CD4-positive, alpha-beta memory T cell (primary cell): Measurements from ENCODE around the gene CPLANE1. TPM values are rescaled to one million over a fixed set of nuclear protein-coding genes. Genes with fewer than 3 reads are reported as not detected.
"Not testable (repeated sequence)": the region's sequence is repeated elsewhere in the genome, so short reads cannot be mapped to it uniquely, and the experiment has no call there.

Experiments
- CTCF ChIA-PET: fragments of 350-600 bp; sonication (Branson Sonifier 250); formaldehyde crosslinking; loops from one replicate; lab custom pipeline; 2021; ENCODE audit warnings: inconsistent platforms; ENCODE audit not compliant: partially characterized antibody; lab: Charles Lee
- POLR2A ChIA-PET: fragments of 350-600 bp; sonication (Branson Sonifier 250); formaldehyde crosslinking; loops from one replicate; lab custom pipeline; 2021; ENCODE audit not compliant: partially characterized antibody; lab: Charles Lee
- DNase-seq, 5 donors: peaks; one replicate each; pipeline versions ENCODE4 v3.0.0 to v3.0.0-alpha.2; 2020 to 2022; ENCODE audit warnings: mixed read lengths in 1 of 5
- H3K27ac ChIP-seq: one replicate; pipeline ENCODE4 v1.7.0; 2013; ENCODE audit warnings: low read depth, low read length
- H3K27me3 ChIP-seq: 2 replicates; pipeline ENCODE4 v1.7.0; 2013; ENCODE audit warnings: mild to moderate bottlenecking, low read length, moderate library complexity; ENCODE audit not compliant: insufficient read depth
- H3K36me3 ChIP-seq: 2 replicates; pipeline ENCODE4 v1.7.0; 2013; ENCODE audit warnings: mild to moderate bottlenecking, low read length, moderate library complexity; ENCODE audit not compliant: insufficient read depth
- H3K4me1 ChIP-seq: 2 replicates; pipeline ENCODE4 v1.7.0; 2013; ENCODE audit warnings: mild to moderate bottlenecking, low read length, moderate library complexity; ENCODE audit not compliant: insufficient read depth
- H3K4me3 ChIP-seq, 2 donors: one replicate each; pipeline ENCODE4 v1.7.0; 2013; ENCODE audit warnings: low read length in 2 of 2, mild to moderate bottlenecking in 1 of 2
- H3K9me3 ChIP-seq, 2 donors: one replicate each; pipeline ENCODE4 v1.7.0; 2013; ENCODE audit warnings: low read length in 2 of 2, control low read depth in 1 of 2; ENCODE audit not compliant: control insufficient read depth in 1 of 2
- H3K27ac Mint-ChIP-seq, 7 donors: one replicate each; pipeline ENCODE4 v1.8.0; 2020 to 2021; ENCODE audit warnings: mixed read lengths in 7 of 7, mild to moderate bottlenecking in 6 of 7, inconsistent platforms in 3 of 7, moderate library complexity in 3 of 7
- H3K27me3 Mint-ChIP-seq, 2 donors: one replicate each; pipeline ENCODE4 v1.8.0; 2020 to 2021; ENCODE audit warnings: mixed read lengths in 2 of 2
- H3K36me3 Mint-ChIP-seq, 2 donors: one replicate each; pipeline ENCODE4 v1.8.0; 2020 to 2021; ENCODE audit warnings: mixed read lengths in 2 of 2, inconsistent platforms in 1 of 2, mild to moderate bottlenecking in 1 of 2
- H3K4me1 Mint-ChIP-seq, 4 donors: one replicate each; pipeline ENCODE4 v1.8.0; 2020 to 2021; ENCODE audit warnings: mixed read lengths in 4 of 4, mild to moderate bottlenecking in 1 of 4
- H3K4me3 Mint-ChIP-seq, 8 donors: one replicate each; pipeline ENCODE4 v1.8.0; 2020 to 2021; ENCODE audit warnings: mixed read lengths in 8 of 8, mild to moderate bottlenecking in 7 of 8, moderate library complexity in 6 of 8, inconsistent platforms in 3 of 8
- H3K9me3 Mint-ChIP-seq, 8 donors: one replicate each; pipeline ENCODE4 v1.8.0; 2020 to 2021; ENCODE audit warnings: mixed read lengths in 8 of 8, mild to moderate bottlenecking in 5 of 8, inconsistent platforms in 3 of 8, moderate library complexity in 1 of 8
- intact Hi-C: fragments of 100-400 bp; cut with micrococcal nuclease; formaldehyde crosslinking; loops from one replicate; pipeline ENCODE4 v1.15.1; 2023
- polyA plus RNA-seq, 2 donors: library from polyadenylated mRNA; unstranded; fragments of 300-500 nt; fragmentation: Illumina TruSeq; gene quantifications; one replicate each; pipeline ENCODE4 v1.2.3, GENCODE V29; 2021
- total RNA-seq, 2 experiments: library from RNA; stranded (reverse); gene quantifications; one replicate each; pipeline ENCODE4 v1.2.3, GENCODE V29; 2021

CPLANE1 gene
- total and polyA plus RNA-seq, 4 experiments from 2014 or later, result 0.09 to 8.5 (median 4.0) TPM

- no peak for DNase-seq
- H3K9me3 Mint-ChIP-seq, result peaks cover 0 to 1% (median 0%) of the 10 kb centered on the region in 8 donors
- ChIA-PET POLR2A (no interaction called here), CTCF (no interaction called here)
- H3K4me3 Mint-ChIP-seq, result no peak overlapping the region
- no peak overlapping the region for H3K4me3 ChIP-seq
- no peaks in the 10 kb centered on the region for H3K27me3 Mint-ChIP-seq
- H3K27me3 ChIP-seq, result no peaks in the 10 kb centered on the region
- H3K27ac ChIP-seq, result no peak overlapping the region
- H3K4me1 ChIP-seq, result no peaks in the 10 kb centered on the region
- no peaks in the 10 kb centered on the region for H3K9me3 ChIP-seq
- peaks cover 47 to 52% of the 10 kb centered on the region in 2 donors for H3K36me3 Mint-ChIP-seq
- intact Hi-C loops, result no loop called here
- H3K4me1 Mint-ChIP-seq, result no peaks in the 10 kb centered on the region
- H3K36me3 ChIP-seq, result no peaks in the 10 kb centered on the region
- no peak overlapping the region for H3K27ac Mint-ChIP-seq
Measured at GRCh38 chr5:37170856-37171255, 78.3 kb downstream of the CPLANE1 start.

GRCh38 chr5:37166197-37166596 is 83.0 kb downstream of the CPLANE1 start:
- H3K27me3 Mint-ChIP-seq, result no peaks in the 10 kb centered on the region
- Histone ChIP-seq H3K36me3 (no peaks in the 10 kb centered on the region), H3K9me3 (no peaks in the 10 kb centered on the region), H3K4me3 (no peak overlapping the region), H3K4me1 (no peaks in the 10 kb centered on the region), H3K27ac (no peak overlapping the region), H3K27me3 (no peaks in the 10 kb centered on the region)
- H3K9me3 Mint-ChIP-seq, result no peaks in the 10 kb centered on the region
- H3K36me3 Mint-ChIP-seq, result peaks cover 33 to 36% of the 10 kb centered on the region in 2 donors
- ChIA-PET CTCF (no interaction called here), POLR2A (no interaction called here)
- H3K4me3 Mint-ChIP-seq, result no peak overlapping the region
- no peaks in the 10 kb centered on the region for H3K4me1 Mint-ChIP-seq
- intact Hi-C loops, result no loop called here
- DNase-seq, result no peak
- no peak overlapping the region for H3K27ac Mint-ChIP-seq

- Histone ChIP-seq H3K27ac (no peak overlapping the region), H3K36me3 (no peaks in the 10 kb centered on the region), H3K4me1 (no peaks in the 10 kb centered on the region), H3K9me3 (no peaks in the 10 kb centered on the region), H3K4me3 (no peak overlapping the region), H3K27me3 (no peaks in the 10 kb centered on the region)
- H3K27ac Mint-ChIP-seq, result no peak overlapping the region
- no peaks in the 10 kb centered on the region for H3K9me3 Mint-ChIP-seq
- no peaks in the 10 kb centered on the region for H3K27me3 Mint-ChIP-seq
- ChIA-PET CTCF (no interaction called here), POLR2A (no interaction called here)
- intact Hi-C loops, result no loop called here
- H3K36me3 Mint-ChIP-seq, result peaks cover 30 to 33% of the 10 kb centered on the region in 2 donors
- no peak for DNase-seq
- no peaks in the 10 kb centered on the region for H3K4me1 Mint-ChIP-seq
- H3K4me3 Mint-ChIP-seq, result no peak overlapping the region
Measured at GRCh38 chr5:37165761-37166160, 83.4 kb downstream of the CPLANE1 start.

- H3K9me3 Mint-ChIP-seq, result no peaks in the 10 kb centered on the region
- CTCF ChIA-PET, result interaction anchor here (0.6 kb wide), 1 partner anchor 62 kb away, joined by 3 read pairs; no protein-coding TSS in a partner anchor
- peaks cover 34 to 38% of the 10 kb centered on the region in 2 donors for H3K36me3 Mint-ChIP-seq
Measured at GRCh38 chr5:37153661-37154060, 95.5 kb downstream of the CPLANE1 start.

GRCh38 chr5:37146896-37147295 is 102.3 kb downstream of the CPLANE1 start:
- Histone ChIP-seq H3K4me3 (no peak overlapping the region), H3K4me1 (no peaks in the 10 kb centered on the region), H3K36me3 (no peaks in the 10 kb centered on the region), H3K9me3 (no peaks in the 10 kb centered on the region), H3K27ac (no peak overlapping the region), H3K27me3 (no peaks in the 10 kb centered on the region)
- intact Hi-C loops, result no loop called here
- peaks cover 0 to 13% (median 7%) of the 10 kb centered on the region in 8 donors for H3K9me3 Mint-ChIP-seq
- peaks cover 18 to 35% of the 10 kb centered on the region in 2 donors for H3K36me3 Mint-ChIP-seq
- ChIA-PET CTCF (no interaction called here), POLR2A (no interaction called here)
- H3K4me1 Mint-ChIP-seq, result no peaks in the 10 kb centered on the region
- DNase-seq, result no peak
- H3K27ac Mint-ChIP-seq, result no peak overlapping the region
- H3K4me3 Mint-ChIP-seq, result no peak overlapping the region
- no peaks in the 10 kb centered on the region for H3K27me3 Mint-ChIP-seq

More at GRCh38 chr5:37153661-37154060, 95.5 kb downstream of the CPLANE1 start:
- peak overlapping the region in 1 of 7 donors; percentile 61 for H3K27ac Mint-ChIP-seq
- no peak overlapping the region for H3K4me3 Mint-ChIP-seq
- Histone ChIP-seq H3K4me3 (no peak overlapping the region), H3K27ac (no peak overlapping the region), H3K36me3 (no peaks in the 10 kb centered on the region), H3K9me3 (no peaks in the 10 kb centered on the region), H3K27me3 (no peaks in the 10 kb centered on the region), H3K4me1 (no peaks in the 10 kb centered on the region)
- peaks cover 0 to 2% (median 0%) of the 10 kb centered on the region in 4 donors for H3K4me1 Mint-ChIP-seq
- DNase-seq, result no peak
- H3K27me3 Mint-ChIP-seq, result no peaks in the 10 kb centered on the region
- intact Hi-C loops, result no loop called here
- POLR2A ChIA-PET, result no interaction called here

- Histone ChIP-seq H3K27me3 (no peaks in the 10 kb centered on the region), H3K4me1 (no peaks in the 10 kb centered on the region), H3K36me3 (no peaks in the 10 kb centered on the region), H3K27ac (no peak overlapping the region), H3K4me3 (no peak overlapping the region), H3K9me3 (no peaks in the 10 kb centered on the region)
- Mint-ChIP-seq H3K4me1 (no peaks in the 10 kb centered on the region), H3K27ac (no peak overlapping the region), H3K27me3 (no peaks in the 10 kb centered on the region), H3K4me3 (no peak overlapping the region), H3K9me3 (peaks cover 6 to 22% (median 8%) of the 10 kb centered on the region in 8 donors), H3K36me3 (peaks cover 40 to 55% of the 10 kb centered on the region in 2 donors)
- DNase-seq, result no peak
- ChIA-PET POLR2A (no interaction called here), CTCF (no interaction called here)
- intact Hi-C loops, result no loop called here
Measured at GRCh38 chr5:37136694-37137093, 112.5 kb downstream of the CPLANE1 start.

- H3K4me1 ChIP-seq, H3K27ac ChIP-seq, H3K27me3 Mint-ChIP-seq, intact Hi-C loops, H3K9me3 ChIP-seq, H3K36me3 ChIP-seq, POLR2A ChIA-PET, CTCF ChIA-PET, H3K27ac Mint-ChIP-seq, DNase-seq, H3K27me3 ChIP-seq, H3K4me1 Mint-ChIP-seq, H3K4me3 ChIP-seq, H3K4me3 Mint-ChIP-seq: not testable (repeated sequence)
- Mint-ChIP-seq H3K36me3 (peaks cover 32 to 48% of the 10 kb centered on the region in 2 donors), H3K9me3 (peaks cover 6 to 22% (median 8%) of the 10 kb centered on the region in 8 donors)
Measured at GRCh38 chr5:37135312-37135711, 113.9 kb downstream of the CPLANE1 start.

- intact Hi-C loops, result no loop called here
- H3K4me3 Mint-ChIP-seq, result no peak overlapping the region
- H3K36me3 Mint-ChIP-seq, result peaks cover 40 to 58% of the 10 kb centered on the region in 2 donors
- CTCF ChIA-PET, result no interaction called here
- peaks cover 6 to 22% (median 8%) of the 10 kb centered on the region in 8 donors for H3K9me3 Mint-ChIP-seq
- H3K4me1 Mint-ChIP-seq, result no peaks in the 10 kb centered on the region
- no peak overlapping the region for H3K27ac Mint-ChIP-seq
- H3K27ac ChIP-seq, result no peak overlapping the region
- no peaks in the 10 kb centered on the region for H3K36me3 ChIP-seq
- no peaks in the 10 kb centered on the region for H3K4me1 ChIP-seq
- no peaks in the 10 kb centered on the region for H3K9me3 ChIP-seq
- POLR2A ChIA-PET, result no interaction called here
- no peaks in the 10 kb centered on the region for H3K27me3 ChIP-seq
- no peak for DNase-seq
- H3K27me3 Mint-ChIP-seq, result no peaks in the 10 kb centered on the region
- no peak overlapping the region for H3K4me3 ChIP-seq
Measured at GRCh38 chr5:37133939-37134338, 115.2 kb downstream of the CPLANE1 start.
